ENCODE measurements around the gene HSFX3.
"Not testable (repeated sequence)": the region's sequence is repeated elsewhere in the genome, so short reads cannot be mapped to it uniquely, and the experiment has no call there.

HSFX3 gene

DNA sequence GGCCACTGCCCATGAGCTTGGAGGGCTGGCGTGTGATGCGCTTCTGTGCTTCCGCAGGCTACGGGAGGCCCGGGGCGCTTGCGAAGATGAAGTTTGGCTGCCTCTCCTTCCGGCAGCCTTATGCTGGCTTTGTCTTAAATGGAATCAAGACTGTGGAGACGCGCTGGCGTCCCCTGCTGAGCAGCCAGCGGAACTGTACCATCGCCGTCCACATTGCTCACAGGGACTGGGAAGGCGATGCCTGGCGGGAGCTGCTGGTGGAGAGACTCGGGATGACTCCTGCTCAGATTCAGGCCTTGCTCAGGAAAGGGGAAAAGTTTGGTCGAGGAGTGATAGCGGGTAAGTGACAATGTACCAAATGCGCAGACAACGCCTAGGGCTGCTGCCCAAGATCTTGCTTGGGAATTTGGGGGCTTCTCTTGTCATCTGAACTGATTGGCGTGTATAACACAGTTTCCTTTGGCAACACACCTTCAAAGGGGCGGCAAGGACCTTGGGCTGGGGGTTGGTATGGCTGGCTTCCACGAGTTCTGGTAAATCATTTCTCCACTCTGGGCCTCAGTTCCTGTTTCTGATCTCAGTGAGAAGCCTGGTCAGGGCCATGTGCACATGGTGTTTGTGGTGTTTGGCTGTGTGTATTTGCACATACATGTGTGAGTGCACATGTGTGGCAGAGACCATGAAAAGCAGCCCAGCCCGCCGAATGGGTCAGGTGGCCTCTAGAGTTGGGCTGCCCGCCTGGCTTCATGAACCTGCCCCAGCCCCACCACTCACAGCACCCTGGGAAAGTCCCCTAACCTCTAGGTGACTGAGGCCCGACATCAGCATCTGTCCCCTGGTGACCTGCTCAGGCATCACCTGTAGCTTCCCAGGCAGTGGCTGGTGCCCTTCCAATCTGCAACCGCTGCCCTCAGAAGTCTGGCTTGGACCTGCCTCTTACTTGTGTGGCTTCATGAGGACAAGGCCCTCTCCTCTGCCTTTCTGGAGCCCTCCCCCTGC lies 3.9 kb downstream of the HSFX3 start:
- DNase-seq (ENCODE audit: insufficient read length, low spot score); FAIRE-seq: not testable (repeated sequence)

DNA sequence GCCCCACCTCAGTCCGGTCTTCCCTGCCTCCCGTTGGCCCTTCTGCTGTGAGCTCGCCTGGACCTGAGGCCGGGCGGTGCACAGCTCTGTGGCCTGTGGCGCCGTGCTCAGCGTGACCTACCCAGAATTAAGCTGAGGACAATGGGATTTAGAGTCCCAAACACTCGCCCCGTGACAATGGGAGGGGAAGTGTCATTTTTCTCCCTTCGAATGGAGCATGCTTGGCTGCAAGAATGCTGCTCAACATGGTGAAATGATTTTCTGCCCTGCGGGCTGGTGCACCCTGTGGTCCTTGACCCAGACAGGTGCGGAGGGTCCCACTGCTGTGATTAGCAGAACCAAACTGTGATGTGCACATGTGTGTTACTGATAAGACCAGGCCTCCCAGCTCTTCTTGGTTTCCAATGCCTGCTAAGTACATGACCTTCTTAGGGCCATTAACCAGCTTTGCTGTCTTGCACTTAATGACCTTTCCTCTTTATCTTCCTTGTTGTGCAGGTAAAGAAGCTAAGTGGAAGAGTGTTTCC lies 8.1 kb downstream of the HSFX3 start:
- FAIRE-seq (no peak), DNase-seq (ENCODE audit: insufficient read length, low spot score) (no peak)

DNA sequence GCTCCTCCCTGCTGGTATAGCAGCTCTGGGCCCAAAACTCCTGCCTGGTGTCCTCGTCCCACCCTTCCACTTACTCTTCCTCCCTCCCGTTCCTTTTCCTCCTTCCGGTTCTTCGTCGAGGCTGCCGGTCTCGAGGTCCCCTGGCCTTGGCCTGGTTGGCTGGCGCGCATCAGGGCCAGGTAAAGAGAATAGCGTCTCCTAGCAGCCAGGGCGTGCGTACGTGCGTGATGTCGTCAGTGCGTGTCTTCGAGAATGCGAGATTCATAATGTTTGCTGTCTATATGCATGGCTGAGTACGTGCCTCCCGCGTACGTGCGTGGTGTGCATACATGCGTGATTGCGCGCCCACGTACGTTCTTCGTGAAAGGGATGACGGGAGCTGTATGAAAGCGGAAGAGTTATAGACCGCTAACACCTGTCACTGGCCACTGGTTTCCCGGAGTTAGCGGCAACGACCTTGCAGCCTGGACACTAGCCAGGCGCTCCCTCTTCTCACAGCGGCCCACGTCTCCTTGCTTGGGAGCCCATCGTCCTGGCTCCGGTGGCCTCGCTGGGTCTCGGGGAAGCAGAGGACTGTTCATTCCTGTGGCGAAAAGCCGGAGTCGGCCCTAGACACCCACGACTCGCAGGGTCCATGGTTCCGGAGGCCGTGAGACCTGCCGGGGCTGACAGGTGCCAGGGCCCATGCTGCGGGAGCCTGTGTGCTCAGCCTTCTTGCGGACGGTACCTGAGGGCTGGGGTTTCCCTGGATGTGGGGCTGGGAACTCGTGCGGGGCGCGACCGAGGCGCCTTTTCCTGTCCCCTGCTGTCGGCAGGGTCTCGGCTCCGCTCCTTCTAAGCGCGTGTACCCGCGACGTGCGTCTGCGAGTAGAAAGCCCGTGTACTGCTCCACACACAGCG lies 8.9 kb downstream of the HSFX3 start, which contains the start of gene EOLA1:
EOLA1 (plus strand) TSS at position 392 of the 900 bp plus-strand sequence. CDS start 4,619 bp downstream, outside the sequence.
- peak; percentile 100 for FAIRE-seq
- DNase-seq (ENCODE audit: insufficient read length, low spot score): peak; percentile 36

DNA sequence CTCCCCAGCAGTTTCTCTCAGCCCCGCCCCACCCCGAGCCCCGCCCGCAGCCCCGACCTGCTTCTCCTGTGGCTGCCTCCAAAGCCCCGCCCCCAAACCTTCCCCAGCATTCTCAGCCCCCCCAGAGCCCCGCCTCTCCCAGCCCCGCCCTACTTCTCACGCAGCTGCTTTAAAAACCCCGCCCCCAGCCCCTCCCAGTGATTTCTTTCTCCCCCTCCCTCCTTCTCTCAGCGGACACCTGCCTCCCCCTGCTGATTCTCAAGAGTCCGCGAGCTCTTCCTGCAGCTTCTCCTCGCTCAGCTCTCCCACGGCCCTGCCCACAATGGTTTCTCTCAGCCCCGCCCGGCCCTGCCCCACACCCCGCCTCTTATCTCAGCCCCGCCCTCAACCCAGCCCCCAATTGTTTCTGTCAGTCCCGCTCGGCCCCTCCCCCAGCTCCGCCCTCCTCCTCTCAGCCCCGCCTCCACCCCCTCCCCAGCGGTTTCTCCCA lies 9.5 kb downstream of the HSFX3 start:
- no peak for FAIRE-seq
- no peak for DNase-seq (ENCODE audit: insufficient read length, low spot score)

DNA sequence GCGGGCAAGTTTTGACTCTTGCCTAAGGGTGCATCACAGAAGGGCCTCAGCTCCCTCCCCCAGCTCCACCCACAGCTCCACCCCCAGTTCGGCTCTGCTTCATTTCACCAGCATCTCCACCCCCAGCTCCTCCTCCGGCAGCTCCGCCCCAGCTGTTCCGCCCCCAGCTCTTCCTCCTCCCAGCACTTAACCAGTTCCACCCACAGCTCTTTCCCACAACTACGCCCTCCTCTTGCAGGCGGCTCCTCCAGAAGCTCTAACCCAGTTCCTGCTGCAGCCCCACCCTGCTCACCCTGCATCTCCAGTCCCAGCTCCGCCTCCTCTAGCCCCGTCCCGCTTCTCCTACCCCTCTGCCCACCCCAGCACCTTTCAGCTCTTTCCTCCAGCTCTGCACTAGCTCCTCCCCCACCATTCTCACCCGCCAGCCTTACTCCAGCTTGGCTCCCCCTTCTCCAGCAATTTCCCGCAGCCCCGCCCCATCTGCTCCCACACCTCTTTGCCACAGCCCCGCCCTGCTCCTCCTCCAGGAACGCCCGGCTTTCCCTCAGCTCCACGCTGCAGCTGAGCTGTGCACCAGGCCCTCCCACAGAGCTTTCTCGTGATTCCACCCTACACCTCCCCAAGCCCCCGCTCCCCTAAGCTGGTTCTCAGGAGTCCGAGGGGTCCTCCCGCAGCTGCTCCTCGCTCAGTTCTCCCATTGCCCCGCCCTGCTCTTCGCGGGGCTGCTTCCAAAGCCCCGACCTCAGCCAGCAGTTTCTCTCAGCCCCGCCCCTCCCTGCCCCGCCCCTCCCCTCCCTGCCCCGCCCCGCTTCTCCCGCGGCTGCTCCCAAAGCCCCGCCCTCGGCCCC lies 10.2 kb downstream of the HSFX3 start:
- FAIRE-seq: no peak
- DNase-seq (ENCODE audit: insufficient read length, low spot score): peak; percentile 28

DNA sequence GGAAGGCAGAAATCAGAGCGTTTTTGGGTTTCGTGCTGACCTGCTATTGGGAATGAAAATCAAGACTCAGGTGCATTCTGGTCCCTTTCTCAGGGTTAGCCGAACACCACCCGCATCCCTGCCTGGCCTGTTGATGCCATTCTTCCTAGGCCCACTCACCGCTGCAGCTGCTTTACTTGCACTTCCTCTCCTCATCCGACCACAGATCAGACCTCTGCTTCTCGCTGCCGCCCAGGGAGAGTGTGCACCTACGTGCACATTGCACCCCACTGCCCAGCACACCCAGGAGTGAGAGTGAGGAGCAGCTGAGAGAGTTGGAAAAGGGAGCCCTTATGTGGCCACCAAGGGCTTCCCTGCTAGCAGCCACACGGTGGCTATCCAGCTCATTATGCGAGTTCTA lies 12.2 kb downstream of the HSFX3 start:
- peak; percentile 79 for FAIRE-seq
- not testable (repeated sequence) for DNase-seq (ENCODE audit: insufficient read length, low spot score)

DNA sequence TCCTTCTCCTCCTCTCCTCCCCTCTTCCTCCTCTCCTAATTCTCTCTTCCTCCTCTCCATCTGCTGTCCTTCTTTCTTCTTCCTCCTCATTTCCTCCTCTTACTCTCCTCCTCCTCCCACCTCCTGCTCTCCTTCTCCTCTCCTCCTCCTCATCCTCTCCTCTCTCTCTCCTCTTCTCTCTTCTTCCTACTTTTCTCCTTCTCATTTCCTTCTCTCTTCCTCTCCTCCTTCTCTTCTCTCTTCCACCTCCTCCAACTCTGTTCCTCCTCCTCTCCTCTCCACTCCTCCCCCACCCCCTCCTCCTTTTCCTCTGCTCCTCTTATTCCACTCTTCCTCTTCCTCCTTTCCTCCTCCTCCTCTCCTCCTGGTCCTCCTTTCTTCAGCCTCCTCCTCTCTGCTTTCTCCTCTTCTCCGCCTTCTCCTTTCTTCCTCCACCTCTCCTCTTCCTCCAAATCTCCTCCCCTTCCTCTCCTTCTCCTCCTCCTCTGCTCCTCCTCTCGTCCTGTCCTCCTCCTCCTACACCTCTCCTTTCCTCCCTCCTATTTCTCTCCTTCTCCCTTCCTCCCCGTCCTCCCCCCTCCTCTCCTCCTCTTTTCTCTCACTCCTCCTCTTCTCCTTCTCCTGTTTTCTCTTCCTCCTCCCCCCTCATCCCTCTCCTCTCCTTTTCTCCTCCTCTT lies 14.7 kb downstream of the HSFX3 start:
- FAIRE-seq: not testable (repeated sequence)

DNA sequence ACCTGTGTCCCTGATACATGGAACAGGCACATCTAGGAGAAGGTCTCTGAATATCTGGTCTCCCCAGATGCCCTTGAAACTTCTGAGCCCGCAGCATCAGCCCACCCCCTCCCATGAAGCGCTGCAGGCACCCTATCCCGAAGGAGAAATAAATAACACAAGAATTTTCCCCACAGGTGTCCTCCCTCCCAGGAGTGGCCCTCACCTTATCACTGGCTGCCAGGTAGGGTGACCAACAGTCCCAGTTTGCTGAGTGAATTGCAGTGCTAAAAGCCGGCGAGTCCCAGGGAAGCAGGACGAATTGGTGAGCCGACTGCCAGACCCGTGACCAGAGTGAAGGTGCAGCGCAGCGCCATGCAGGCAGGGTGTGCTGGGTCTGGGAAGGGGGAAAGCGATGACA lies 15.7 kb downstream of the HSFX3 start:
- not testable (repeated sequence) for DNase-seq (ENCODE audit: insufficient read length, low spot score)
- FAIRE-seq: peak; percentile 23

More for the DNA sequence above, 14.7 kb downstream of the HSFX3 start:
- not testable (repeated sequence) for DNase-seq (ENCODE audit: insufficient read length, low spot score)

DNA sequence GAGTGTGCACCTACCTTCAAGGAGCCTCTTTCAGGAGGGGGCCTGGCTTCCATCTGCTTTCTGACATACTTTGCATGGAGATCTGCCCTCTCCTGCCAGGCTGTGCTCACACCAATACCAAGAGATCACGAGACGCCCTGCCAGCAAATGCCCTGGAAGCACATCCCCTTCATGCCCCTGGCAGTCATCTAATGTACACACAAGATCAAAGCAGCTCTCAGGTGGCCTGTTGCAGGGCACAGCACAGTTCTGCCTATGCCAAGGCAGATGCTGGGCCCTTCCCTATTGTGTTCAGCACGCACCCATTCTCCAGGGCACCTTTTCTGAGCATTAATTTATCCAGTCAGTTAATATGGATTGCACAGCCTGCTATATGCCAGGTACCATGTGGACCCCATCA lies 16.9 kb downstream of the HSFX3 start:
- not testable (repeated sequence) for DNase-seq (ENCODE audit: insufficient read length, low spot score); FAIRE-seq

DNA sequence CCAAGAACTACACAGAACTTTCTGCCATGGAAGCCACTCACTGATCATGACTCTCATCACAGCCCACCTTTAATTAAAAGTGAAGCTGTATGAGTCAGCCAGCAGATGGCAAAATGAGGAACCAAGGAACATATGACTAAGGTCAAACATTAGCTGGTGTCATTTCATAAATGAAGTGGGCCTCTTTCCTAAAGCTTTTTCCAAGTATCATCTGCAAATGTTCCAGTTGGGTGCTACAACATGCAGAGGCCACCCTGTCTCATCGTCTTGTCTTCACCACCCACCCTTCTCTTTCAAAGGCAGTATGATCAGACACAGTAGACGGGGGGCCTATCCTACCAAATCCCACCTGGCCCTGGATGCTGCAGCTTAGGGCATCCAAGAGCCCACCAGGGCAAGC lies 18.1 kb downstream of the HSFX3 start:
- DNase-seq (ENCODE audit: insufficient read length, low spot score): no peak

DNA sequence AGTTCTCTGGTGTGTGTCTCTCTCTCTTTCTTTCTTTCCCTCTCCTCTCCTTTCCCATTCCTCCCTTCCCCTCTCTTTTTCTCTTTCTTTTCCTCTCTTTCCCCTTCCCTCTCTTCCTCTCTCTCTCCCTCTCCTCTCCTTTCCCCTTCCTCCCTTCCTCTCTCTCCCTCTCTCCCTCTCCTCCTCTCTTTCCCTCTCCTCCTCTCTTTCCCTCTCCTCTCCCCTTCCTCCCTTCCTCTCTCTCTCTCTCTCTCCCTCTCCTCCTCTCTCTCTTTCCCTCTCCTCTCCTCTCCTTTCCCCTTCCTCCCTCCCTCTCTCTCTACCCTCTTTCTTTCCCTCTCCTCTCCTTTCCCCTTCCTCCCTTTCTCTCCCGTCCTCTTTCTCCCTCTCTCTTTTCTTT lies 21.3 kb downstream of the HSFX3 start:
- DNase-seq (ENCODE audit: insufficient read length, low spot score) (no peak), FAIRE-seq (peak; percentile 18)

More for the DNA sequence above, 18.1 kb downstream of the HSFX3 start:
- peak; percentile 84 for FAIRE-seq

DNA sequence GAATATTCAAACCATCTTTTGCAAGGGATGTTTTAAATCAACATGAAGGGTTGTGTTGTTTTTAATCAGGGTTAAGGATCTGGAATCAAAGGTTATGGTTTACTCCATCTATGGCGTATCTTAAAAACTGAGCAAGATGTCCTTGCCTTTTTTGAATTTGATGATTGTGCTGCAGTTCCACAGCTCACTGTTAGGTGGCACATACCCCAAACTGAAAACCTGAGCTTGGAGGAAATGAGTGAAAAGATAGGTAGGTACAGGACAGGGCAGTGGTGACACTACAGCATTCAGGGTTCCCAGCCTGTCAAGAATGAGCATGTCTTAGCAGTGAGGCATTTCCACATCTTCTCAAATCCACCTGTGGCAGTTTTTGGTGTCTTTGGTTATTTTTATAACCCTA lies 22.0 kb downstream of the HSFX3 start:
- DNase-seq (ENCODE audit: insufficient read length, low spot score): no peak
- peak; percentile 95 for FAIRE-seq

DNA sequence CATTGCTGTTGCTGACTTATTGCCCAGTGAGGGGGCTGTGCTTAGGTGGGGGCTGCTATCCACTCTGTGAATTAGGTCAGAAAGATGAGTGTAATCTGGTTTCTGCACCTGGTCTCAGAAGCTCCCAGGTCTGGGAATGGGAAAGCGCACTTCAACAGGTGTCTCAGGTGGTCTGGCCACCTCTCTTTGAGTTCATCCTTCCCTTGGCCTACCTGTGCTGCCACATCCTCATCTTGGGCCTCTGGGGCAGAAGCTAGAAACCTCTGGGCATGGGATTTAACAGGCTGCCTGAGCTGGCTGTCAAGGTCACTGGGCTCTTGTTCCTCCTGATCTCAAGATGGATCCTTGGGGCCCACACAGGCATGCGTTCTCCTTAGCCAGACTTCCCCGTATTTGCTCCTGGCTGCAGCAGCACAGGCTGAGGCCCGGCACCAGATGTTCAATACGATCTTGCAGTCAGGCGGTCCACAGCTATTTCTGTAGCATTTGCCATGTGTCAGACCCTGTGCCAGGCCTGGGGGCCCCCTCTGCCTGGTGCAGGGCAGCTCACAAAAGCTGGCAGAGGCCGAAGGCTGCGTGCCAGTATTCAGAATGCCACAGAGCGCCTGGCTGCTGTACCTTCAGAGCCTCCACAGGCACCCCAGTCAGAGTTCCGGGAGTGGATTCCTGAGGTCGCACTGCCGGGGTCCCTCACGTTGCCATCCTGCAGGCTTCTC lies 23.2 kb downstream of the HSFX3 start:
- DNase-seq (ENCODE audit: insufficient read length, low spot score); FAIRE-seq: not testable (repeated sequence)

DNA sequence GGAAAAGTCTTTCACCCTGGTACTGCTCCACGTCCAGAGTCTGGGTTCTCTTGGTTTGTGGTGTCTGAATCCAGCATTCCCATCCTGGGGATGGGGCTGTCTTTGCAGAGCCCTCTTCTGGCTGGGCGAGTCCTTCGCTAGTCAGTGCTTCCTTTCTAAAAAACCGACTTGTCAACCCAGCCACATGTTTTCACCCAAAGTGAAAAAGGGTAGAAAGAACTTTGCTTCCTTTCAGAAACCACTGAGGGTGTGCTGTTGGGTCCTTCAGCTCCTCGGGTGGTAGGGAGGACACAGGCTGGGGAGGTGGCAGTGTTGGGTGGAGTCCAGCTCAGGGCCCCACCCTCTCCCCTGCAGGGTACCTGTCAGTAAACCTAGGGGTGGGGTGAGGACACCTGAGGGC lies 23.8 kb downstream of the HSFX3 start:
- not testable (repeated sequence) for FAIRE-seq; DNase-seq (ENCODE audit: insufficient read length, low spot score)

DNA sequence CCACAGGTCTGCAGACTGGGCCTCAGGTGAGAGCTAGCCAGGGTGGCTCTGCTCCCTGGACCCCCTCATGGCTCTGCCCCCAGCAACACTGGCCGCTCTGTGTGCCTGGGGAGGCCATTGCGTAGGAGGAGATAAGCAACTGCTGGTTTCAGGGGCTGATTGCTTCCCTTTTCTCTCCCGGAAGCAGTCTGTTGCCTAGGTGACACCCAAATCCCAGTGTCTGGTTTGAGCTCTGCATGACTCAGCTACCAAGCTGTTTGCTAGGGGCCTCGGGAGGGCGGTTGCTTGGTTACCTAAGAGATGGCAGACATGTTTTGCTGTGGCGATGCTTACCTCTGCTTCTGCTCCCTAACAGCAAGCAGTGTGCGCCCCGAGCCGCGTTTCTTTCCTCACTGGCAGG lies 24.3 kb downstream of the HSFX3 start:
- FAIRE-seq: peak; percentile 100
- not testable (repeated sequence) for DNase-seq (ENCODE audit: insufficient read length, low spot score)

DNA sequence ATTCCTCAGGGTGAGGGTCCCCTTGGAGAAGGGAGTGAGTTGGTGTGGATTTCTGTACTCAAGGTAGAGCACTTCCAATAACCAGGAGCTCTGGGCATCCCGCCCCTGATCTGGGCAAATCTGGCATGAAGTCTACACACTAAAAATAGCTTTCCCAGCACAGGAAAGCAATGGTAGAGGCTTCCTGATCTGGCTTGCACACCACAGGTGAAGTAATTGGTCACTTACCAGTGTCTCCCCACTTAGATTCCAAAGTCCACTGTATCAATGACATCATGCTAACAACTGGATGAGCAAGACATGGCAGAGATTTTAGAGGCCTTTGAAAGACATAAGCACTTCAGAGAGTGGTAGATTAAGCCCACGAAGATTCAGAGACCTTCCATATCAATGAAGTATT lies 26.8 kb downstream of the HSFX3 start:
- DNase-seq (ENCODE audit: insufficient read length, low spot score) (no peak), FAIRE-seq (no peak)

DNA sequence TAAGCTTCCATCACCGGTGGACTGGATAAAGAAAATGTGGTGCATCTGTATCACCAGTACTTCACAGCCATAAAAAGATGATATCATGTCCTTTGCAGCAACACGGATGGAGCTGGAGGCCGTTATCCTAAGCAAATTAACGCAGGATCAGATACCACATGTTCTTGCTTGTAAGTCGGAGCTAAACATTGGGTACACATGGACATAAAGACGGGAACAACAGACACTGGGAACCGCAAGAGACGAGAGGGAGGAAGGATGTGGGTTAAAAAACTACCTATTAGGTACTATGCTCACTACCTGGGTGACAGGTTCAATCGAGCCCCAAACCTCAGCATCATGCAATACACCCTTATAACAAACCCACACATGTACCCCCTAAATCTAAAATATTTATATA lies 28.3 kb downstream of the HSFX3 start:
- FAIRE-seq (no peak), DNase-seq (ENCODE audit: insufficient read length, low spot score) (no peak)

DNA sequence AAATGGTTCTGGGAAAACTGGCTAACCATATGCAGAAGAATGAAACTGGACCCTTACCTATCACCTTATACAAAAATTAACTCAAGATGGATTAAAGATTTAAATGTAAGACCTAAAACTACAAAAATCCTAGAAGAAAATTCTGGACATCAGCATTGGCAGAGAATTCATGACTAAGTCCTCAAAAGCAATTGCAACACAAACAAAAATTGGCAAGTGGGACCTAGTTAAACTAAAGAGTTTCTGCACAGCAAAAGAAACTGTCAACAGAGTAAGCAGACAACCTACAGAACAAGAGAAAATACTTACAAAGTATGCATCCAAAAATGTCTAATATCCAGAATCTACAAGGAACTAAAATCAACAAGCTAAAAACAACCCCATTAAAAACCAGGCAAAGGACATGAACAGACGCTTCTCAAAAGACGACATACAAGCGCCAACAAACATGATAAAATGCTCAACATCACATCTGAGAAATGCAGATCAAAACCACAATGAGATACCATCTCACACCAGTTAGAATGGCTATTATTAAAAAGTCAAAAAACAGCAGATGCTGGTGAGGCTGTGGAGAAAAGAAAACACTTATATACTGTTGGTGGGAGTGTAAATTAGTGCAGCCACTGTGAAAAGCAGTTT lies 29.0 kb downstream of the HSFX3 start:
- FAIRE-seq; DNase-seq (ENCODE audit: insufficient read length, low spot score): not testable (repeated sequence)

All from GM19239 (cell line).